Stimulated activated CD4-positive, alpha-beta T cell treated with anti-CD3 and anti-CD28 coated beads, Interleukin-1b, Interleukin-23, amount 100 ng/mL, for 48 hours (primary cell): ENCODE data around the gene ZNF234.
"Not testable (repeated sequence)": the region's sequence is repeated elsewhere in the genome, so short reads cannot be mapped to it uniquely, and the experiment has no call there.

ENCODE experiments used
- DNase-seq: peaks from one replicate; pipeline ENCODE4 v3.0.0-alpha.2; 2020

Gene ZNF234

GRCh38 chr19:44141191-44142058 lies at the start of gene ZNF234:
Gene ZNF234 (plus strand): TSS chr19:44141554. CDS start chr19:44144633, 3,079 bp downstream.
- peak; percentile 64 for DNase-seq

- DNase-seq, result no peak
Measured at GRCh38 chr19:44092108-44092507, 49.2 kb upstream of the ZNF234 start.

- DNase-seq, result peak; percentile 86
Measured at GRCh38 chr19:44093931-44094765, 47.2 kb upstream of the ZNF234 start, which contains the start of gene ZNF224. Gene ZNF224 (plus strand): TSS chr19:44094361. CDS start chr19:44097874, 3,513 bp downstream.

DNA sequence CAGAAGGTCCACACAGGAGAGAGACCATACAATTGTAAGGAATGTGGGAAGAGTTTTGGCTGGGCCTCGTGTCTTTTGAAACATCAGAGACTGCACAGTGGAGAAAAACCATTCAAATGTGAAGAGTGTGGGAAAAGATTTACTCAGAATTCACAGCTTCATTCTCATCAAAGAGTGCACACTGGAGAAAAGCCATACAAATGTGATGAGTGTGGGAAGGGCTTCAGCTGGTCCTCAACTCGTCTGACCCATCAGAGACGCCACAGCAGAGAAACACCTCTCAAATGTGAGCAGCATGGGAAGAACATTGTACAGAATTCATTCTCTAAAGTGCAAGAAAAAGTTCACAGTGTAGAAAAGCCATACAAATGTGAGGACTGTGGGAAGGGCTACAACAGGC lies 33.6 kb upstream of the ZNF234 start:
- no peak for DNase-seq

GRCh38 chr19:44109458-44109857 lies 31.9 kb upstream of the ZNF234 start:
- no peak for DNase-seq

- DNase-seq, result peak; percentile 22
Measured at GRCh38 chr19:44111910-44112463, 29.4 kb upstream of the ZNF234 start.

GRCh38 chr19:44112802-44113137 lies 28.6 kb upstream of the ZNF234 start:
- no peak for DNase-seq

DNA sequence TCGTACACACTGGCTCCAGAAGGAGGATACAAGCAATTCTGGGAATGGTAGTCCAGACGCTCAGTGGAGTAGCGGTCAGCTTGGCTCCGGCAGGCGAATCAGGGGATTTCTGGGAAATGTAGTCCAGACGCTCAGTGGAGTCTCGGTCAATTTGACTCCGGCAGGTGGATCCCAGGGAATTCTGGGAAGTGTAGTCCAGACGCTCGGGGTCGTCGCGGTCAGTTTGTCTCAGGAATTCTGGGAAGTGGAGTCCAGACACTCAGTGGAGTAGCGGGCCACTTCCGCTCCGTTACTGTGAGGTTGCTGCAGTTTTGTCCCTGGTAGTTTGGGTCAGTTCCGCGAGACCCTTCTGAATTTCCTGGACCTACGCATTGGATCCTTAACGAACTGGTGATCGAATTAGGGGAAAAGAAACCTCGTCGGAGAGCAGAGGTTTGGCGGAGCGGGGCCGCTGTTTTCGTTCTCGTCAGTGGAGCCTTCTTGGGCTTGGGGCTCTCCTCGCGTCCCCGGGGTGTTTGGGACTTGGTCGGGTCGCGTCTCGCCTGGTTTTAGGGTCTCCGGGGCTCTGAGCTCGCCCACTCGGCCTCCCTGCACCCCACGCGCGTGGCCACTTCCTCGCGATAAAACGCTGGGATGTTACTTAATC lies 28.1 kb upstream of the ZNF234 start, which contains the start of gene ZNF225:
Gene ZNF225, plus strand, starts transcription at position 262 of the 646 bp plus-strand sequence. CDS start 2,429 bp downstream, outside the sequence.
- peak; percentile 89 for DNase-seq

DNA sequence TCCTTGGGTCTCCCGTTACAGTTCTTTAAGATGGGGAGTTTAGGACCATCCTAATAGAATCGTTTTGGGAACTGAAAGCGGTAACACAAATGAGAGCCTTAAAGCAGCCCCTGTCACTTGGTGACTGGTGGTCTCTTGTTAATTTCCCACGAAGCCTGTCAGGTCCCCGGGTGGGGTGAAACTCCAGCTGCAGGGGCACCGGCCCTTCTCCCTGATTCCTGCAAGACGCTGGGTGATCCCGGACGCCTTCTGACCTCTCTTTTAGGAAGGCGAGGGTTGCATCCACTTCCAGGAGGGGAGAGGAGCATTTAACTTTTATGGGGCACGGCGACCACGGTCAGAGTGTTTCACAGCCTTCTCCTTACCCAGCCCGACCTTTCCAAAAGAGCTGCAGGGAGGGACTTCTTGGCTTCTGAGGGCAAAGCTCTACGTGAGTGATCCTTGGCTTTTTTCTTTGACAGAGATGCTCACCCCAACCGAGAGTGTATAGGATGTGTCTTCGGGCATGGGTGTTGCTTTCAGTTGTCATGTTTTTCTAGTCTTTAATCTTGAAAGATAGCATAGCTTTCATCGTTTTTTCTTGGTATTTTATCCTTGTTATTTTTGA lies 27.5 kb upstream of the ZNF234 start:
- DNase-seq, result no peak

DNA sequence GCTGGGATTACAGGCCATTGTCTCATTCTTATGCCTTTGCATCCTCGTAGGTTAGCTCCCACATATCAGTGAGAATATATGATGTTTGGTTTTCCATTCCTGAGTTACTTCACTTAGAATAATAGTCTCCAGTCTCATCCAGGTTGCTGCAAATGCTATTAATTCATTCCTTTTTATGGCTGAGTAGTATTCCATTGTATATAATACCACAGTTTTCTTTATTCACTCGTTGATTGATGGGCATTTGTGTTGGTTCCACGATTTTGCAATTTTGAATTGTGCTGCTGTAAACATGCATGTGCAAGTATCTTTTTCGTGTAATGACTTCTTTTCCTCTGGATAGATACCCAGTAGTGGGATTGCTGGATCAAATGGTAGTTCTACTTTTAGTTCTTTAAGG lies 20.2 kb upstream of the ZNF234 start:
- not testable (repeated sequence) for DNase-seq

GRCh38 chr19:44131955-44132354 lies 9.4 kb upstream of the ZNF234 start:
- no peak for DNase-seq

- DNase-seq, result no peak
Measured at GRCh38 chr19:44142059-44142433, 692 bp downstream of the ZNF234 start.

- no peak for DNase-seq
Measured at GRCh38 chr19:44149776-44150175, 8.4 kb downstream of the ZNF234 start.

DNA sequence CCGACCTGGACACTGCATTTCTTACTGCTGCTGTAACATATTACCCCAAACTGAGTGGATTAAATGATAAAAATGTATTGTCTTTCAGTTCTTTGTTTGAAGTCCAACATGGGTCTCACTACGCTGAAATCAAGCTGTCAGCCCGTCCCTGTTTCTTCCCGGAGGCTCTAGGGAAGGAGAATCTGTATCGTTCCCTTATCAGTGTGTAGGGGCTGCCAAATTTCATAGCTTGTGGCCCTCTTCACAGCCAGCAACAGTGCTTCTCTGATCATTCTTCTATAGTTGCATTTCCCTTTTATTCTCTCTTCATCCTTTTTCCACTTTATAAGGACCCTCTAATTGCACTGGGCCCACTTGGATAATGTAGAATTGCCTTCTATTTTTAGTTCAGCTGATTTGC lies 10.1 kb downstream of the ZNF234 start:
- DNase-seq, result no peak

GRCh38 chr19:44156475-44156874 lies 15.1 kb downstream of the ZNF234 start:
- DNase-seq, result no peak

GRCh38 chr19:44163789-44164188 lies 22.4 kb downstream of the ZNF234 start:
- no peak for DNase-seq

DNA sequence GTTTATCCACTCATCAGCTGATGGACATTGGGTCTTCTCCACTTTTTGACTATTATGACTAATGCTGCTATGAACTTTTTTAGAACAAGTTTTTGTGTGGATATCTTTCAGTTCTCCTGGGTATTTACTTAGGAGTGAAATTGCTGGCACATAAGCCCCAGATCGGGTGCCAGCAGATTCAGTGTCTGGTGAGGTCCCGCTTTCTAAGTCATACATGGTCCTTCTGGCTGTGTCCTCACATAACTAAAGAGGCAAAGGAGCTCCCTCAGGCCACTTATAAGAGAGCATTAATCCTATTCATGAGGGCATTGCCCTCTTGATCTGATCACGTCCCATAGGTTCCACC lies 22.9 kb downstream of the ZNF234 start:
- no peak for DNase-seq

DNA sequence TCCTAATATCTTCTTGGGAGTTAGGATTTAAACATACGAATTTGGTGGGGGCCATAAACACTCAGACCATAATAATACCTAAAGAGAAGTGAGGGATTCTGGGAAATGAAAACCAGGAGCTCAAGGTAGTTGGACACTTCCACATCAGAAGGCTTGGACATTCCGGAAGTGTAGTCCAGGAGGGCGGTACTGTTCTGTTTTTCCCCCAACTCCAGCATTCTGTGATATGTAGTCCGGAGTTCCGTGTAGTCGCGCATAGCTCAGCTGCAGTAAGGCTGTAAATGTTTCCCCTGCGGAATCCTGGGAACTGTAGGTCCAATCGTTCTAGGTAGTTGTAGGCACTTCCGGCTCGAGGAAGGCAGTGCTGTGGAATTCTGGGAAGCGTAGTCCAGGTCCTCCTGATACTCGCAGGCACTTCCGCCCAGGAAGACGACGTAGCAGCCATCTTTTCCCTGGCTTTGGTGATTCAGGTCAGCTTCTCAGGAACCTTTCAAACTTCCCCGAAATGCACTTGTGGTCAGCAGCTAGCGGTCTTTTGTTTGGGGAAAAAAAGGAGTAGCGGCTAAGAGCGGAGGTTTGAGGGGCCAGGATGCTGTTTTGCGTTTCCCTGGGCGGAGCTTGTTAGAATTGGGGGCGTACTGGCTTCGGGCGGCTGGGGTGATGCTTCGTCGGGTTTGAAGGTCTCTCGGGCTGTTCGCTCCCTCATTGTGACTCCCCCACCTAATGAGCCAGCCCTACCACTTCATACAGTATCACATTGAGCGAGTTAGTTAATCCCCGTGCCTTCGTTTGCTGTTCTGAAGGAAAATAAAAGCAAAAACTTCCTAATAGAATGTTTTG lies 23.5 kb downstream of the ZNF234 start, which contains the start of gene ZNF226:
Gene ZNF226, plus strand, starts transcription at position 428 of the 840 bp plus-strand sequence. CDS start 4,981 bp downstream, outside the sequence.
- peak; percentile 87 for DNase-seq

- not testable (repeated sequence) for DNase-seq
Measured at GRCh38 chr19:44170660-44171059, 29.3 kb downstream of the ZNF234 start.

- no peak for DNase-seq
Measured at GRCh38 chr19:44176590-44176989, 35.2 kb downstream of the ZNF234 start.

GRCh38 chr19:44180968-44181367 lies 39.6 kb downstream of the ZNF234 start:
- no peak for DNase-seq
